ENCODE data around the gene FLRT1. TPM values are rescaled to one million over a fixed set of nuclear protein-coding genes. Genes with fewer than 3 reads are reported as not detected.

FLRT1 gene
- total RNA-seq: 1.7 TPM
- 0.66 TPM for polyA plus RNA-seq

GRCh38 chr11:64035576-64035975, at the start of gene FLRT1:
Gene FLRT1 (plus strand): TSS chr11:64035931. CDS start chr11:64116268, 80,337 bp downstream.
- WGBS: 1% methylated on average over 49 of the region's 64 CpGs
- H3K36me3 ChIP-seq (ENCODE audit: insufficient read depth): no peaks in the 10 kb centered on the region
- peak within 1 kb of the TSS; percentile 42 for H3K4me3 ChIP-seq (ENCODE audit: low read depth, low read length)
- no peak within 1 kb of the TSS for H3K27ac ChIP-seq (ENCODE audit: low read depth)
- no peak for DNase-seq (ENCODE audit: extremely low spot score)
- H3K4me1 ChIP-seq (ENCODE audit: insufficient read depth): no peaks in the 10 kb centered on the region

DNA sequence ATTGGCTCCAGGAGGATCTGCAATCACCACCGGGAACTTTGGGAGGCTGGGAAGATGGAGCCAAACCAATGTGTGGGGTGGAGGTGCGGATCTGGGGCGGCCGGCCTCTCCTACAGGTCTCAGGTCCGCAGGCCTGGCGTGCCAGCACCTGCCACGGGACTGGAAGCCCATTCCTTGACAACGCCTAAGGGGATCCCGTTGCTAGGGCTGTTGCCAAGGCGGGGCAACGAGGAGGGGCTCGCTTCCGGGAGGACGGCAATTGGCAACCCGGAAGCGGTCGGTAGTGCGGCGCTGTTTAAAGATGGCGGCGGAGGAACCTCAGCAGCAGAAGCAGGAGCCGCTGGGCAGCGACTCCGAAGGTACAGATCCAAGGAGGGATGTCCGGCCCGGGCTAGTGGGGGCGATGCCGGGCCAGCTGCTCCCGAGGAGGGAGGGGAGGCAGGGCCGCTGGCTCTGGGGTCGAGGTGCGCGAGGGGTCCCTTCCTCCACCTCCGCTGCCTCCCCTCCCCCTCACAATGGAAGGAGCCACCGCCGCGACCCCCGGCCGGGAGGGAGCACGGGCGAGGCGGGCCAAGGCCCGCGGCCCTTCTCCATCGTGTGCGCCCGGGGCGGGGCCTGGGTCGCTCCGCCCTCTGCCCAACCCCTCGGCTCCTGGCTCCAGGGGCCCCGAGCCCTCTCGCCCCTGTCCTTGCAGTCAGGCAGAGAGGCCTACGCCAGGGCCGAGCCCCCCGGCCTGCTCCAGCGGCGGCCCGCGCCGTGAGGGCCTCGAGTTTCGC, 49.4 kb upstream of the FLRT1 start, which contains the start of gene OTUB1:
OTUB1 (plus strand) TSS at position 283 of the 776 bp plus-strand sequence; CDS start at position 302, 19 bp downstream.
- DNase-seq (ENCODE audit: extremely low spot score): peak; percentile 77
- Histone ChIP-seq H3K27ac (ENCODE audit: low read depth) (peak within 1 kb of the TSS; percentile 81), H3K36me3 (ENCODE audit: insufficient read depth) (no peaks in the 10 kb centered on the region), H3K4me1 (ENCODE audit: insufficient read depth) (no peaks in the 10 kb centered on the region), H3K4me3 (ENCODE audit: low read depth, low read length) (peak within 1 kb of the TSS; percentile 92)
- WGBS: under 1% methylated on average over 63 of the region's 63 CpGs

GRCh38 chr11:63986932-63987513, 48.7 kb upstream of the FLRT1 start:
- DNase-seq (ENCODE audit: extremely low spot score): no peak
- Histone ChIP-seq H3K4me3 (ENCODE audit: low read depth, low read length) (peak overlapping the region; percentile 92), H3K27ac (ENCODE audit: low read depth) (no peak overlapping the region), H3K4me1 (ENCODE audit: insufficient read depth) (no peaks in the 10 kb centered on the region), H3K36me3 (ENCODE audit: insufficient read depth) (no peaks in the 10 kb centered on the region)
- 28% methylated on average over 25 of the region's 25 CpGs for WGBS

DNA sequence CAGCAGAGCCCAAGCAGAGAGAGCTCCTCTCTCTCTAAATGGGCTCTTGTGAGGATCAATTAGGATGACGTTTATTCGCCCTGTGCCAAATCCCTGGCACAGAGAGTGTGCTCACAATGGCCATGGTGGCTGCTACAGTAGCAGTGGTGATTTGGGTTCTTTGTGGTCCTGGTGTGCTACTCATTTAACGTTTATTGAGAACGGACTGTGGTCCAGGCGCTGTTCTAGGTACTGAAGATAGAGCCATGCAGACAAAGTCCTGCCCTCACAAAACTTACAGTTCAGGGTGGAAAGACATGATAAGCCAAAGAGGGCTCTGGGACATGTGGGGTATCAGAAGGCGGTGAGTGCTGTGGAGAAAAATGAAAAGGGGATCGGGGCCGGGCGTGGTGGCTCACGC, 44.2 kb upstream of the FLRT1 start:
- 90% methylated on average over 10 of the region's 10 CpGs for WGBS
- Histone ChIP-seq H3K4me1 (ENCODE audit: insufficient read depth) (no peaks in the 10 kb centered on the region), H3K27ac (ENCODE audit: low read depth) (no peak overlapping the region), H3K36me3 (ENCODE audit: insufficient read depth) (peaks cover 2% of the 10 kb centered on the region), H3K4me3 (ENCODE audit: low read depth, low read length) (no peak overlapping the region)
- DNase-seq (ENCODE audit: extremely low spot score): no peak

- no peak overlapping the region for H3K4me3 ChIP-seq (ENCODE audit: low read depth, low read length)
- 90% methylated on average over 5 of the region's 5 CpGs for WGBS
- H3K4me1 ChIP-seq (ENCODE audit: insufficient read depth): no peaks in the 10 kb centered on the region
- no peak for DNase-seq (ENCODE audit: extremely low spot score)
- H3K27ac ChIP-seq (ENCODE audit: low read depth): no peak overlapping the region
- peaks cover 2% of the 10 kb centered on the region for H3K36me3 ChIP-seq (ENCODE audit: insufficient read depth)
Observed at GRCh38 chr11:63993100-63993499, 42.6 kb upstream of the FLRT1 start.

DNA sequence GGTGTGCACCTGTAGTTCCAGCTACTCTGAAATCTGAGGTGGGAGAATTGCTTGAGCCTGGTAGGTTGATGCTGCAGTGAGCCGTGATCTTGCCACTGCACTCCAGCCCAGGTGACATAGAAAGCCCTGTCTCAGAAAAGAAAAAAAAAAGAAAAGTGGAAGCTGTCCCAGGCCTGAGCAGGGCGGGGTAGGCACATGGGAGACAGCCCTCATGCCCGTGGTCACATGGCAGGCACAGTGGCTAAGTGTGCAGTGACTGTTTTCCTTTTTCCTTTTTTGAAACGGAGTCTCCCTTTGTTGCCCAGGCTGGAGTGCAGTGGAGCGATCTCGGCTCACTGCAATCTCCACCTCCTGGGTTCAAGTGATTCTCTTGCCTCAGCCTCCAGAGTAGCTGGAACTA, 41.7 kb upstream of the FLRT1 start:
- Histone ChIP-seq H3K36me3 (ENCODE audit: insufficient read depth) (peaks cover 2% of the 10 kb centered on the region), H3K4me3 (ENCODE audit: low read depth, low read length) (no peak overlapping the region), H3K4me1 (ENCODE audit: insufficient read depth) (no peaks in the 10 kb centered on the region), H3K27ac (ENCODE audit: low read depth) (no peak overlapping the region)
- whole genome bisulfite sequencing: 80% methylated on average over 6 of the region's 6 CpGs
- no peak for DNase-seq (ENCODE audit: extremely low spot score)

GRCh38 chr11:63996512-63996911, 39.2 kb upstream of the FLRT1 start:
- Histone ChIP-seq H3K4me3 (ENCODE audit: low read depth, low read length) (no peak overlapping the region), H3K4me1 (ENCODE audit: insufficient read depth) (no peaks in the 10 kb centered on the region), H3K36me3 (ENCODE audit: insufficient read depth) (peaks cover 2% of the 10 kb centered on the region), H3K27ac (ENCODE audit: low read depth) (no peak overlapping the region)
- 87% methylated on average over 18 of the region's 18 CpGs for WGBS
- DNase-seq (ENCODE audit: extremely low spot score): no peak

DNA sequence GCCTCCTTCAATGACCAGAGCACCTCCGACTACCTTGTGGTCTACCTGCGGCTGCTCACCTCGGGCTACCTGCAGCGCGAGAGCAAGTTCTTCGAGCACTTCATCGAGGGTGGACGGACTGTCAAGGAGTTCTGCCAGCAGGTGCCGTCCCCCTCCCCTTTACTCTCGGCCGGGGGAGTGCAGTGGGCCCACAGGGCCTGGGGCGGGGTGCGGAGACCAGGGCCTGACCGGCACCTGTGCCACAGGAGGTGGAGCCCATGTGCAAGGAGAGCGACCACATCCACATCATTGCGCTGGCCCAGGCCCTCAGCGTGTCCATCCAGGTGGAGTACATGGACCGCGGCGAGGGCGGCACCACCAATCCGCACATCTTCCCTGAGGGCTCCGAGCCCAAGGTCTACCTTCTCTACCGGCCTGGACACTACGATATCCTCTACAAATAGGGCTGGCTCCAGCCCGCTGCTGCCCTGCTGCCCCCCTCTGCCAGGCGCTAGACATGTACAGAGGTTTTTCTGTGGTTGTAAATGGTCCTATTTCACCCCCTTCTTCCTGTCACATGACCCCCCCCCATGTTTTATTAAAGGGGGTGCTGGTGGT, 38.5 kb upstream of the FLRT1 start:
- DNase-seq (ENCODE audit: extremely low spot score): no peak
- WGBS: 93% methylated on average over 27 of the region's 27 CpGs
- Histone ChIP-seq H3K4me1 (ENCODE audit: insufficient read depth) (no peaks in the 10 kb centered on the region), H3K36me3 (ENCODE audit: insufficient read depth) (peaks cover 2% of the 10 kb centered on the region), H3K27ac (ENCODE audit: low read depth) (no peak overlapping the region), H3K4me3 (ENCODE audit: low read depth, low read length) (no peak overlapping the region)

DNA sequence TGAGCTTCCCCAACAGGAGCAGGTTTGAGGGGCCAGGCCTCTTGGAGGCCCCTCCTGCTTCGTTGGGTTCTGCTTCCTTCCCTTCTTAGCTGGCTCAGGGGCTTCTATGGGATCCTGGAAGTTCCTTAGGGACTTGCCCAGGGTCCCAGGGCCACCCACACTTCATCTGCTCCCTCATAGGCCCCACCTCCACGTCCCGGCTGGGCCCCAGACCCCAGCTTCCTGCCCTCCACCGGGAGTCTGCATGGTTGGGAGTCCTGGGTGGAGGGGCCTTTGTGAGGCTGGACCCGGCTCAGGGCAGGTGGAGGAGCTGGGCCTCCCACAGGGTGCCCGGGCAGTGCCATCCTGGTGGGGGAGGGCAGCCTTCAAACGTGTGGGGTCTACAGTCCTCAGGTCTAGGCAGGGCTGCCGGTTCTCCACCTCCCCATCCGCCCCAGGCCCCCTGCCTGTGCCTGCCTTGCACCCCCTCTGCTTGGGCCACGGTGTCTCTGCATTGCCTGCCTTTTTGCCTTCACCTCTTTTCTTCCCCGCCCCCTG, 37.9 kb upstream of the FLRT1 start:
- no peaks in the 10 kb centered on the region for H3K4me1 ChIP-seq (ENCODE audit: insufficient read depth)
- no peak for DNase-seq (ENCODE audit: extremely low spot score)
- H3K27ac ChIP-seq (ENCODE audit: low read depth): no peak overlapping the region
- 80% methylated on average over 11 of the region's 11 CpGs for WGBS
- H3K36me3 ChIP-seq (ENCODE audit: insufficient read depth): peaks cover 2% of the 10 kb centered on the region
- no peak overlapping the region for H3K4me3 ChIP-seq (ENCODE audit: low read depth, low read length)

DNA sequence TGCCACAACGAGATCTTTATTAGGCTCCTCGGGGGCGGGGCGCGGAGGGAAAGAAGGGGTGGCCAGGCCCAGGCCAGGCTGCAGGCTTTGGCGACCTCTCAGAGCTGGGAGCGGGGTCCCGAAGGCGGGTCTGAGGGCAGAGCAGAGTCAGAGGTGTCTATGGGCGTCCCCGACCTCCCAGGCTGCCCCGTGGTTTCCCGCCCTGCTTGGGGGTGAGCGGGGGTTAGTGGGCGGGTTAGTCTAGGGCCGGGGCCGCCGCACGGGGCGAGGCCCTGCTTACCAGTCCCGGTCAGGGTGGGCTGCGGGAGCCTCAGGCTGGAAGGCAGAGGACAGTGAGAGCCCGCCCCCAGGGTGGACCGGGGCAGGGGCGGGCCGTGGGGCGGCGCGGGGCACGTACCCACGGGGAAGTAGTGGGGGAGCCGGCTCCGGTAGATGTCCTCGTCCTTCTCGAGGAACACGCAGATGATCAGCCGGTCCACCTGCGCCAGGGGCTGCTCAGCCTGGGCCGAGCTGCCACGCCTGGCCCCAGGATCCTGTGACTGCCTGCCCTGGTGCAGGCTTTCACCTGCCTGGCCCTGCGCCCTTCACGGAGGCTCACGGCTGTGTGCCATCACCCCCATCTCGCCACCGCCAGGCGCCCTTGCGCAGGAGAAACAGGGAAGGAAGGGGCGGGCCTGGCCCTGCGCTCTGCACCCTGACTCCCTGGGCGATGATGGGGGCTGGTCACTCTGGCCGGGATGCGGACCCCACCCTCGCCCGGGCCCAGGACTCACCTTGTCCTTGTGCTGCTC, 37.0 kb upstream of the FLRT1 start:
- Histone ChIP-seq H3K4me3 (ENCODE audit: low read depth, low read length) (peak overlapping the region; percentile 4), H3K27ac (ENCODE audit: low read depth) (no peak overlapping the region), H3K4me1 (ENCODE audit: insufficient read depth) (no peaks in the 10 kb centered on the region), H3K36me3 (ENCODE audit: insufficient read depth) (peaks cover 2% of the 10 kb centered on the region)
- WGBS: 71% methylated on average over 54 of the region's 54 CpGs
- DNase-seq (ENCODE audit: extremely low spot score): no peak

DNA sequence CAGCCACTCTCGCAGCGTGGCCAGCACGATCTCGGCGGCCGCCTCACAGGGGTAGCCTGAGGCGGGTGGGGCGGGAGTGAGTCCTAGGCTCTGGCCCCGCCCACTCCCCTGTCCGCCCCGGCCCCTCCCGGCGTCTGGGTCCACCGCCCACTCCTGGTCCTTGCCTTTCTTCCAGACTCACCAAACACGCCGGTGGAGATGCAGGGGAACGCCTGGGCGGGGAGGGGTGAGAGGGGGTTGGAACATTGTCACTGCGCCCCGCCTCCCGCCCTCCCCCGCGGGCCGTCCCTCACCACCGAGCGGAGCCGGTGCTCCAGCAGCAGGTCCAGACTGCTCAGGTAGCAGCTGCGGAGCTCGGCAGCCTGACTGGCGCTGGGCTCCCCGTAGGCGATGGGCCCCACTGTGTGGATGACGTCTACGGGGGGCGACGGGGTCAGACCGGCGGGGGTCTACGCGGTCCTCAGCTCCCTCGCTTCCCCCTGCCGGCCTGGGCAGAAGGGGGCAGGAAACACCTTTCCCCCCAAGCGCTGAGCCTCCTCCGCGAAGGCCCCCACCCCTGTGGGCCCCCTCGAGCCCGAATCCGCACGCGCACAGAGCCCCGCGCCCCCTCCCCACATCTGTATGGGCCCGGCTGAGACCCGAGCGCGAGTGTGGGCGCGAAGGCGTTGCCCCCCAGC, 36.2 kb upstream of the FLRT1 start:
- H3K4me3 ChIP-seq (ENCODE audit: low read depth, low read length): peak overlapping the region; percentile 4
- no peaks in the 10 kb centered on the region for H3K4me1 ChIP-seq (ENCODE audit: insufficient read depth)
- H3K36me3 ChIP-seq (ENCODE audit: insufficient read depth): peaks cover 2% of the 10 kb centered on the region
- DNase-seq (ENCODE audit: extremely low spot score): no peak
- H3K27ac ChIP-seq (ENCODE audit: low read depth): no peak overlapping the region
- 6% methylated on average over 59 of the region's 59 CpGs for WGBS

DNA sequence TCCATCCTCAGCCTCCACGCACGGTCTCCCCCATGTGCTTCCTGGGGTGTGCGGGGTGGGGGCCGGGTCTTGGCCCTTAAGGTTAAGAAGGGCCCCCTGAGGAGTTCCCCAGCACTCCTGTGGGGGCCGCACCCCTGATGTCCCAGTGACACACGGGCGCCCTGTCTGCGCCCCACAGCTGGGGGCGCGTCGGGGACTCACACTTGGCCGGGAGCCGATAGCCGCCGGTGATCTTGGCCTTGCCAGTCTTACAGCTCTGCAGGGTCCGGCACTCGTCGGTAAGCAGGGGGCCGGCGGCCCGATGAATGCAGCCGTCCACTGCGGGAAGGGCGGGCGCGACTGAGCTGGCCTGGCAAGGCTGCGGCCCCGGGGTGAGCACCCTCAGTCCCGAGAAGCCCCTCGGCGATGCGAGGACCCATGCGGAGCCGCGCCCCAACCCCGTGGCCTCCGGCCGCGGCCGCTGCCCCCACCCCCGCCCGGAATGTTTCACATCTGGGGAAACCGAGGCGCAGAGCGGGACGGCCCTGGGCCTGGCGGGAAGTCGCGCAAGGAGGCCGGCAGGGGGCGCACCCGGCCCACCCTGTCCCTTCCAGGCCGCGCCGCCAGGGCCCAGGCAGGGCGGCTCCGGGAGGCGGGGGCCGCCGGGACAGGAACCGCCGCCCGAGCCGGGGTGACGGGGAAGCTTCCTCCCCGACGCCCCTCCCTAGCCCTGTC, 35.5 kb upstream of the FLRT1 start:
- Histone ChIP-seq H3K36me3 (ENCODE audit: insufficient read depth) (peaks cover 2% of the 10 kb centered on the region), H3K4me3 (ENCODE audit: low read depth, low read length) (peak overlapping the region; percentile 25), H3K27ac (ENCODE audit: low read depth) (no peak overlapping the region), H3K4me1 (ENCODE audit: insufficient read depth) (no peaks in the 10 kb centered on the region)
- no peak for DNase-seq (ENCODE audit: extremely low spot score)
- WGBS: 2% methylated on average over 67 of the region's 67 CpGs
